GM23338 (cell line): ENCODE data around the gene C1QTNF7.

Experiments
- JUNB ChIP-seq: IDR thresholded peaks from one replicate; pipeline ENCODE4 v1.6.1; 2016; ENCODE audit warnings: antibody characterized with exemption; ENCODE audit not compliant: unreplicated experiment
- POLR2AphosphoS5 ChIP-seq: IDR thresholded peaks from 2 replicates; pipeline ENCODE4 v1.6.1; 2016; ENCODE audit warnings: antibody characterized with exemption, low read depth
- TF ChIP-seq, protein P1 (sequence below), 2 experiments: fragments of 200-600 bp in 1 of 2; sonication (generic) in 1 of 2; conservative IDR thresholded peaks; 2 replicates each; pipeline versions ENCODE4 v1.5.1 to v1.6.1; 2016 to 2017; ENCODE audit warnings: antibody characterized with exemption in 2 of 2, low read depth in 2 of 2, mild to moderate bottlenecking in 2 of 2, moderate library complexity in 1 of 2
- TF ChIP-seq, protein P2 (sequence below): IDR thresholded peaks from one replicate; pipeline ENCODE4 v1.6.1; 2018; ENCODE audit warnings: antibody characterized with exemption; ENCODE audit not compliant: unreplicated experiment

GRCh38 chr4:15451866-15452765 is 24.3 kb downstream of the C1QTNF7 start:
- TF ChIP-seq, protein P1, sequence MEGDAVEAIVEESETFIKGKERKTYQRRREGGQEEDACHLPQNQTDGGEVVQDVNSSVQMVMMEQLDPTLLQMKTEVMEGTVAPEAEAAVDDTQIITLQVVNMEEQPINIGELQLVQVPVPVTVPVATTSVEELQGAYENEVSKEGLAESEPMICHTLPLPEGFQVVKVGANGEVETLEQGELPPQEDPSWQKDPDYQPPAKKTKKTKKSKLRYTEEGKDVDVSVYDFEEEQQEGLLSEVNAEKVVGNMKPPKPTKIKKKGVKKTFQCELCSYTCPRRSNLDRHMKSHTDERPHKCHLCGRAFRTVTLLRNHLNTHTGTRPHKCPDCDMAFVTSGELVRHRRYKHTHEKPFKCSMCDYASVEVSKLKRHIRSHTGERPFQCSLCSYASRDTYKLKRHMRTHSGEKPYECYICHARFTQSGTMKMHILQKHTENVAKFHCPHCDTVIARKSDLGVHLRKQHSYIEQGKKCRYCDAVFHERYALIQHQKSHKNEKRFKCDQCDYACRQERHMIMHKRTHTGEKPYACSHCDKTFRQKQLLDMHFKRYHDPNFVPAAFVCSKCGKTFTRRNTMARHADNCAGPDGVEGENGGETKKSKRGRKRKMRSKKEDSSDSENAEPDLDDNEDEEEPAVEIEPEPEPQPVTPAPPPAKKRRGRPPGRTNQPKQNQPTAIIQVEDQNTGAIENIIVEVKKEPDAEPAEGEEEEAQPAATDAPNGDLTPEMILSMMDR (conservative IDR thresholded peaks at IDR 0.05; ENCODE audit: low read depth in 2 of 2), result no peak
- TF ChIP-seq, protein P2, sequence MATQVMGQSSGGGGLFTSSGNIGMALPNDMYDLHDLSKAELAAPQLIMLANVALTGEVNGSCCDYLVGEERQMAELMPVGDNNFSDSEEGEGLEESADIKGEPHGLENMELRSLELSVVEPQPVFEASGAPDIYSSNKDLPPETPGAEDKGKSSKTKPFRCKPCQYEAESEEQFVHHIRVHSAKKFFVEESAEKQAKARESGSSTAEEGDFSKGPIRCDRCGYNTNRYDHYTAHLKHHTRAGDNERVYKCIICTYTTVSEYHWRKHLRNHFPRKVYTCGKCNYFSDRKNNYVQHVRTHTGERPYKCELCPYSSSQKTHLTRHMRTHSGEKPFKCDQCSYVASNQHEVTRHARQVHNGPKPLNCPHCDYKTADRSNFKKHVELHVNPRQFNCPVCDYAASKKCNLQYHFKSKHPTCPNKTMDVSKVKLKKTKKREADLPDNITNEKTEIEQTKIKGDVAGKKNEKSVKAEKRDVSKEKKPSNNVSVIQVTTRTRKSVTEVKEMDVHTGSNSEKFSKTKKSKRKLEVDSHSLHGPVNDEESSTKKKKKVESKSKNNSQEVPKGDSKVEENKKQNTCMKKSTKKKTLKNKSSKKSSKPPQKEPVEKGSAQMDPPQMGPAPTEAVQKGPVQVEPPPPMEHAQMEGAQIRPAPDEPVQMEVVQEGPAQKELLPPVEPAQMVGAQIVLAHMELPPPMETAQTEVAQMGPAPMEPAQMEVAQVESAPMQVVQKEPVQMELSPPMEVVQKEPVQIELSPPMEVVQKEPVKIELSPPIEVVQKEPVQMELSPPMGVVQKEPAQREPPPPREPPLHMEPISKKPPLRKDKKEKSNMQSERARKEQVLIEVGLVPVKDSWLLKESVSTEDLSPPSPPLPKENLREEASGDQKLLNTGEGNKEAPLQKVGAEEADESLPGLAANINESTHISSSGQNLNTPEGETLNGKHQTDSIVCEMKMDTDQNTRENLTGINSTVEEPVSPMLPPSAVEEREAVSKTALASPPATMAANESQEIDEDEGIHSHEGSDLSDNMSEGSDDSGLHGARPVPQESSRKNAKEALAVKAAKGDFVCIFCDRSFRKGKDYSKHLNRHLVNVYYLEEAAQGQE, result no peak
- TF ChIP-seq POLR2AphosphoS5 (no peak), JUNB (no peak)
